ENCODE measurements around the gene NAGLU. TPM values are rescaled to one million over a fixed set of nuclear protein-coding genes. Genes with fewer than 3 reads are reported as not detected.

The NAGLU gene
- total RNA-seq, 1 donor from 2014 or later, result 7.7 TPM

- DNase-seq, result no peak
- intact Hi-C loops (cut with micrococcal nuclease), result no loop called here
- Histone ChIP-seq H3K27me3 (ENCODE audit: low read depth) (no peaks in the 10 kb centered on the region), H3K36me3 (peaks cover 39% of the 10 kb centered on the region), H3K9me3 (replicated peaks) (no peaks in the 10 kb centered on the region), H3K27ac (replicated peaks) (no peak overlapping the region), H3K4me3 (no peak overlapping the region), H3K4me1 (peaks cover 75% of the 10 kb centered on the region)
- TF ChIP-seq CTCF (IDR thresholded peaks at IDR 0.05; ENCODE audit: borderline replicate concordance), result no peak
These were observed 28.9 kb downstream of the NAGLU start for GRCh38 chr17:42564815-42565522.

- H3K36me3 ChIP-seq, result peaks cover 46% of the 10 kb centered on the region
These were observed 29.6 kb downstream of the NAGLU start for GRCh38 chr17:42565523-42566214.

GRCh38 chr17:42566215-42566882 lies 30.3 kb downstream of the NAGLU start:
- H3K36me3 ChIP-seq, result peaks cover 52% of the 10 kb centered on the region
- peaks cover 75% of the 10 kb centered on the region for H3K4me1 ChIP-seq

More at GRCh38 chr17:42565523-42566214, 29.6 kb downstream of the NAGLU start:
- no peak for DNase-seq
- peaks cover 75% of the 10 kb centered on the region for H3K4me1 ChIP-seq
- no peak for TF ChIP-seq CTCF (IDR thresholded peaks at IDR 0.05; ENCODE audit: borderline replicate concordance)
- no peaks in the 10 kb centered on the region for H3K27me3 ChIP-seq (ENCODE audit: low read depth)
- intact Hi-C loops (cut with micrococcal nuclease), result no loop called here
- H3K9me3 ChIP-seq (replicated peaks), result no peaks in the 10 kb centered on the region
- H3K4me3 ChIP-seq, result no peak overlapping the region
- H3K27ac ChIP-seq (replicated peaks), result peak overlapping the region; percentile 100

GRCh38 chr17:42566883-42567573 lies 31.0 kb downstream of the NAGLU start, which contains the start of gene MLX:
MLX (plus strand) TSS chr17:42567100; CDS start chr17:42567125, 25 bp downstream.
- intact Hi-C loops (cut with micrococcal nuclease), result no loop called here
- no peaks in the 10 kb centered on the region for H3K27me3 ChIP-seq (ENCODE audit: low read depth)
- peak within 1 kb of the TSS; percentile 99 for H3K4me3 ChIP-seq
- DNase-seq, result peak; percentile 96
- peaks cover 59% of the 10 kb centered on the region for H3K36me3 ChIP-seq
- no peaks in the 10 kb centered on the region for H3K9me3 ChIP-seq (replicated peaks)
- TF ChIP-seq CTCF (IDR thresholded peaks at IDR 0.05; ENCODE audit: borderline replicate concordance), result peak; percentile 16
- H3K27ac ChIP-seq (replicated peaks), result peak within 1 kb of the TSS; percentile 100
- H3K4me1 ChIP-seq, result peaks cover 77% of the 10 kb centered on the region

More at GRCh38 chr17:42566215-42566882, 30.3 kb downstream of the NAGLU start:
- Histone ChIP-seq H3K27me3 (ENCODE audit: low read depth) (no peaks in the 10 kb centered on the region), H3K4me3 (peak overlapping the region; percentile 99), H3K27ac (replicated peaks) (peak overlapping the region; percentile 100), H3K9me3 (replicated peaks) (no peaks in the 10 kb centered on the region)
- intact Hi-C loops (cut with micrococcal nuclease), result no loop called here
- no peak for TF ChIP-seq CTCF (IDR thresholded peaks at IDR 0.05; ENCODE audit: borderline replicate concordance)
- no peak for DNase-seq
